GM08714 (cell line): ENCODE data around the gene CROCC2.

Experiments used
- H3K4me3 ChIP-seq: fragments of 200-500 bp; sonication (Bioruptor generic); 2 replicates; pipeline ENCODE4 v1.5.1; 2014; ENCODE audit warnings: mild to moderate bottlenecking, low read length, inconsistent platforms
- ZNF274 ChIP-seq: IDR thresholded peaks from 2 replicates; pipeline ENCODE4 v1.6.1; 2012; ENCODE audit warnings: mild to moderate bottlenecking, low read depth, low read length

The CROCC2 gene

DNA sequence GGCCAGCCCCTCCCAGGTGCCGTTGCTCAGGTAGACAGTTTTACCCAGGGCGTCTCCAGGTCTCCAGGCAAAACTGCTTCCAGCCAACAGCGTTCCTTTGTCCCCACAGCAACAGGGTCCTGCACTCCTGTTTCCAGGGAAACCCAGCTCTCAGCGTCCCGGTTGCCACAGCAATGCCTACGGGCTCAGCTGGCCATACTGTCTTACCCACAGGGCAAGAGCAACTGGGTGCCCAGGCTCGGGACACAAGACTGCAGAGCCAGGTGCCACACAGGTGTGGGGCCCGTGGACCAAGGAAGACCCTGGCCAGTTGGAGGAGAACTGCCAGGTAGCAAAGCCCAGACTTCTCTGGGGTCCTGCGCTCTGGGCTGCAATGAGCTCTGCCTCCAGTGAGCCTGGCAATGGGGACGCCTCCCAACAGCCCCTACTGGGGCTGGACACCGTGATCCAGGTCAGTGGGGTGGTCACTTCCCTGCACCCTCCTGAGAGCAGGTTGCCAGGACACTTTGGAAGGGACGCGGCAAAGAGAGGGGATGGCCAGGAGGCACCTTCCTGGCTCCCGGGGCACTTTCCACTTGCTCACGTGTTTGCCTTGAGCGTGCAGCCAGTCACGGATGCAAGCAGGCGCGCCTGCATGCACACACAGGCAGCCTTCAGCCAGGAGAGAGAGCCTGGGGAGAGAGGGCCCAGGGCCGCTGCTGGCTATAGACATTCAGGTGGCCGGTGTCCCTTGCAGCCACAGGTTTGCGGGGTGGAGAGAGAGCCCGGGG, at the start of gene CROCC2:
Gene CROCC2, plus strand, starts transcription at position 196 of the 770 bp plus-strand sequence. Its CDS starts 178 bp downstream, at position 374.
- TF ChIP-seq ZNF274: no peak
- H3K4me3 ChIP-seq: no peak within 1 kb of the TSS

DNA sequence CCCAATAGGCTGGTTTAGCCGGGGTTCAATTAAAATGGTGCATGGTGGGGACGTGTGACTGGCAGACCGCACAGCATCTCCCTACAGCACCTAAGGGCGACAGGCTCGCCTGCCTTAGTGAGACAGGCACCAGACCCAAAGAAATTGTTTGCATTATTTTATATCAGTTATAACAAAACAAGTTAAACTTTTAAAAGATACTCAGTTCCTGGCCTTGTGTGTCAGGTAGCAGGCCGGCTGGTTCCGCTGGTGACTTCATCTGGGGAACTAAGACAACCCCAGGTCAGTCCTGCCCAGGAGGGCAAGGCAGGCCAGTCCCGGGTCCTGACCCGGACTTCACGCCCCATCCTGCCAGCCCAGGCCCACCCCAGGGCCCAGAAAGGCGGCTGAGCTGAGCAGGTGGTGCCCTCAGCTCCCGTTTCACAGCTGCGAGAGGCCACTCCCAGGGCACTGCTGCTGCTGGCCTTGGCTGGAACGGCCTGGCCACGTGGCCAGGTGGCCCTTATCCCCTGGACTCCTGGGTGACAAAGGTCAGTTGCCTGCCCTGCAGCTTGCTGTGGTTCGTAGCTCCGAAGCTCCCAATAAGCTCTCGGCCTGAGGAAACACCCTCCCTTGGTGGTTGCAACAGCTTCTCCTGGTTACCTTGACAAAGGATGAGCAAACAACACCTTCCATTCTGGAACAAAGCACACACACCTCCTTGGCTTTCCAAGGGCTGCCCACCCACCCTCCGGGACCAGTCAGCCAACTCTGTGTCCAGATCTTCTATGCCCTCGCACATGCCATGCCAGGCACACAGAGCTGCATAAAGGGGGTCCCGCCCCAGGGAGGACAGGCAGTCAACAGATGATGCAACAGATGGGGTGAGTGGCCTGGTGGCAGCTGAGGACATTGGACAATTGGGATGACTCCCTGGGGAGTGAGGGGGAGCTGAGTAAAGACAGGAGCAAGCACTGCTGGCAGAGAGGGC, 48.8 kb upstream of the CROCC2 start:
- no peak overlapping the region for H3K4me3 ChIP-seq
- TF ChIP-seq ZNF274: no peak

DNA sequence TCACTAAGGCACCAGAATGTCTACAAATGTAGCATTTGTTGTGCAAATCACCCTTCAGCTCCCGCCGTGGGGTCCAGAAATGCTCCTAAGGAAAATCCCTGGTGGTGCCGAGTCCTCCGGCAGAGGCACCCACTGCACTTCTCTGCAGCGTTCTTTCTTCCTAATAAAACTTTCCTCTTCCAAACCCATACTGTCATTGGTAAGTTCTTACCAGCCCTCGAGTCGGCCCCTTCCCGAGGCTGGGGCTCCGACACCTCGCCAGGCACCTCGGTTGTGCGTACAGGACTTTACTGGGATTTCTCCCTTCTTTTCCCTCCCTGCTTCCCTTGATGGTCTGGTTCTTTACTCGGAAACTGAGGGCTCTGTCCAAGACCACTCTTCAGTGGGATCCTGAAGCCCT, 47.8 kb upstream of the CROCC2 start:
- H3K4me3 ChIP-seq: no peak overlapping the region
- no peak for TF ChIP-seq ZNF274

DNA sequence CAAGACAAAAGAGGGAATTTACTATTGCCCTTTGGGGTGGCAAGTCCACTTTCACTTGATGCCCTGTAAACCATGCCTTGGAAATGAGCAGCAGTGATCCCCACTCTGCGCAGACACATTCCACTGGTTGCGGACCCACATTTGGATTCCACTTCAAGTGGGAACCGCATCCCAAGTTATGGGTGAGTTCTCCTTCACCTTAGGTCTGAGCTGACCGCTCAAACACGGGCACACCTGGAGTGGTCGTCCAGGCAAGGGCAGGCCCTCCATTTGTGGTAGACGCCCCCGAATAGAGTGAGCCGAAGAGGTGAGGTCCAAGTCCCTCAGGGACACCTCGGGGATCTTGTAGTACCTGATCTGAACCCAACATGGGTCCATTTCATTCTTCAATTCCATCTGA, 47.3 kb upstream of the CROCC2 start:
- TF ChIP-seq ZNF274: no peak
- no peak overlapping the region for H3K4me3 ChIP-seq

DNA sequence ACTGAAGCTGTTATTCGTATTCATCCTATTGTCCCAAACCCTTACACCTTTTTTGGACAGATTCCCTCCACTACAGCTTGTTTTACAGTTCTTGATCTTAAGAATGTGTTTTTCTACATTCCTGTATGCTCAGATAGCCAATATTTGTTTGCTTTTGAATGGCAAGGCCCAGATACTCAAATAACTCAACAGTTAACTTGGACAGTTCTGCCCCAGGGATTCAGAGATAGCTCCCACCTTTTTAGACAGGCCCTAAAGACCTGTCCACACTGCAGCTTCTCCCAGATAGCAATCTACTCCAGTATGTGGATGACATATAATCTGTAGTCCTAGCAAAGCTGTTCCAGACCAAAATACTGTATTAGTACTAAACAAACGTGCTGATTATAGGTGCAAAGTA, 44.6 kb upstream of the CROCC2 start:
- no peak for TF ChIP-seq ZNF274
- H3K4me3 ChIP-seq: no peak overlapping the region

DNA sequence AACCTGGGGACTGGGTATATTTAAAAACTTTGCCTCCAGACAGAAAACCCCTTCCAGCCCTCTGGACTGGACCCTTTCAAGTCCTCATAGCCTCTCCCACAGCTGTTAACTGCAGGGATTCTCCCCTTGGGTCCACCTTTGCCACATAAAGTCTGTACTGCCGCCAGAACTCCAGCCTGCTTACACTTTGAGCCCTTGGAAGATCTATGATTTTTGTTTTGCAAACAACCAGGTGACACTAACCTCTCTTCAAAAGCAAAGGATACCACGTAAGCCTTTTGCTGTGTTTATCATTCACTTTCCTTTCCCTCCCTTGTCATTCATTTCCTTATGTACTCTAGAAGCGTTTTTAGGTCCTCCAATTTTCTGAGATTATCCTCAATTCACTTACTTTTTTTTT, 41.7 kb upstream of the CROCC2 start:
- H3K4me3 ChIP-seq: no peak overlapping the region
- TF ChIP-seq ZNF274: no peak

DNA sequence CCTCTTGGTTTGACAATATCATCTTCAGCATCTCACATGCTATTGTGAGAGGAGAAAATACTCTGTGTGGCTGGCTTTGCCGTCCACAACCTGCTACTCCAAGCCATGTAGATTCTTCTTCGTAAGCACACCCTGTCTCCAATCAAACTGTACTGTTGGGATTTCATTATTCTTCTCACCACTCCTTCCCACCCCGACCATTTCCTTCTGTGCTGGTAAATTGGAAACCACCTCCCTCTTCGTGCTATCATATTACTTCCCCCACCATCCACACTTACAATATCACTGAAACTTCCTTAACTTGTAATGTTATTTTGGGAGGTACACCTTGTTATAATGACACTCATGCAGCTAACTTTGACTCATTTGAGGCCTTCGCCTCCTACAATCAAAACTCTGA, 40.7 kb upstream of the CROCC2 start:
- no peak overlapping the region for H3K4me3 ChIP-seq
- TF ChIP-seq ZNF274: no peak

DNA sequence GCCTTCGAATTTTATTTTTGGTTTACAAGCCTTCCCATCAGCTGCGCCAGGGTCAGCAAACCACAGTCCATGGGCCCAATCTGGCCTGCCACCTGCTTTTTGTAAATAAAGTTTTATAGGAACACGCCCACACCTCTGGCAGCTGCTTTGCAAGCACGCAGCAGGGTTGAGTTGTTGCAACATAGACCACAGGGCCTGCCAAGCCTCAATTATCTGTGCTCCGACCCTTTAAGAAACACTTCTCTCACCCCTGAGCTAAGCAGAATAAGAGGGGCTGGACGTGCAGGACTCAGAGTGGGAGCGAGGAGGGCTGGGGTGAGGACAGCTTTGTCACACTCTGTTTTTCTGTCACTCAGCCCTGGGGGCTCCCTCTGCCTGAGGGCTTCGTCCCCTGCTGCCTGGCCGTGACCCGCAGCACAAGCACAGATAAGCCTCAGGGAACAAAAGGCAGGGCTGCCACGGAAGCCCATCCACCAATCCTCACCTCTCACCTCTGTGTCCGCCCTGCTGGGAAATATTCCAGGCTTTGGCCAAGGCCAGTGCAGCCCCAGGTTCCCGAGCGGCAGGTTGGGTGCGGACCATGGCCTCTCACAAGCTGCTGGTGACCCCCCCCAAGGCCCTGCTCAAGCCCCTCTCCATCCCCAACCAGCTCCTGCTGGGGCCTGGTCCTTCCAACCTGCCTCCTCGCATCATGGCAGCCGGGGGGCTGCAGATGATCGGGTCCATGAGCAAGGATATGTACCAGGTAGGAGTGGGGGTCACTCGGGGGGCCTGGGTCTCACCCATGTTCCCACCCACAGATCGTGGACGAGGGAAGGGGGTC, 37.6 kb upstream of the CROCC2 start, which contains the start of gene AGXT:
Gene AGXT, plus strand, starts transcription at position 539 of the 823 bp plus-strand sequence. Its CDS starts 42 bp downstream, at position 581.
- TF ChIP-seq ZNF274: no peak
- H3K4me3 ChIP-seq: no peak within 1 kb of the TSS

DNA sequence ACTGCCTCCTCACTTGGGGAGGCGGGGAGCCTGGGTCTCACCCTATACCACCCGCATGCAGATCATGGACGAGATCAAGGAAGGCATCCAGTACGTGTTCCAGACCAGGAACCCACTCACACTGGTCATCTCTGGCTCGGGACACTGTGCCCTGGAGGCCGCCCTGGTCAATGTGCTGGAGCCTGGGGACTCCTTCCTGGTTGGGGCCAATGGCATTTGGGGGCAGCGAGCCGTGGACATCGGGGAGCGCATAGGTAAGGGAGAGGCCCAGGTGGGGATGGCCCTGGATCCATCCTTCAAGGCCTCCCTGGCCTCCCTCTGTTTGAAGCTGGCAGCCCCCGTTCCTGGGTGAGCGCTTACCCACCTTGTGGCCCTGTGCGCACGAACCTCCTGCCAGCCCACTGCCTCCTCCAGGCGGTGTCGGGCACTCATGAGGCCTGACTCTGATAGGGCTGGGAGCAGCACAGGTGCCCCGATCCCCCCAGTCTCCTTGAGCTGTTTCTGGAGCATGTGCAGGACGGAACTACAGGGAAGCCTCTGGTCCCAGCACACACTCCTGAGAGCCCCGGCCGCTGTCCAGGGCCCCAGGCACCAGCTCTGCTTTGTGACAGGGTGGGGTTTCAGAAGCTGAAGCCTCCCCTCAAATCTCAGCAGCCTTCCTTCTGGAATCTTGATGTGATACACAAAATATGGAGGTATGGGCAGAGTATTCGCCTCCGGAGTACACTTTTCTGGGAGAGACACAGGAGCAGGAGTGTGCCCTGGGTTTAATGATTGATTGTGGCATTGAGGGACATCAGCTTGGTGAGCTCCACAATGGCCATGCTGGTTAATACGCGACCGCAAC, 36.8 kb upstream of the CROCC2 start:
- no peak for TF ChIP-seq ZNF274
- no peak overlapping the region for H3K4me3 ChIP-seq

DNA sequence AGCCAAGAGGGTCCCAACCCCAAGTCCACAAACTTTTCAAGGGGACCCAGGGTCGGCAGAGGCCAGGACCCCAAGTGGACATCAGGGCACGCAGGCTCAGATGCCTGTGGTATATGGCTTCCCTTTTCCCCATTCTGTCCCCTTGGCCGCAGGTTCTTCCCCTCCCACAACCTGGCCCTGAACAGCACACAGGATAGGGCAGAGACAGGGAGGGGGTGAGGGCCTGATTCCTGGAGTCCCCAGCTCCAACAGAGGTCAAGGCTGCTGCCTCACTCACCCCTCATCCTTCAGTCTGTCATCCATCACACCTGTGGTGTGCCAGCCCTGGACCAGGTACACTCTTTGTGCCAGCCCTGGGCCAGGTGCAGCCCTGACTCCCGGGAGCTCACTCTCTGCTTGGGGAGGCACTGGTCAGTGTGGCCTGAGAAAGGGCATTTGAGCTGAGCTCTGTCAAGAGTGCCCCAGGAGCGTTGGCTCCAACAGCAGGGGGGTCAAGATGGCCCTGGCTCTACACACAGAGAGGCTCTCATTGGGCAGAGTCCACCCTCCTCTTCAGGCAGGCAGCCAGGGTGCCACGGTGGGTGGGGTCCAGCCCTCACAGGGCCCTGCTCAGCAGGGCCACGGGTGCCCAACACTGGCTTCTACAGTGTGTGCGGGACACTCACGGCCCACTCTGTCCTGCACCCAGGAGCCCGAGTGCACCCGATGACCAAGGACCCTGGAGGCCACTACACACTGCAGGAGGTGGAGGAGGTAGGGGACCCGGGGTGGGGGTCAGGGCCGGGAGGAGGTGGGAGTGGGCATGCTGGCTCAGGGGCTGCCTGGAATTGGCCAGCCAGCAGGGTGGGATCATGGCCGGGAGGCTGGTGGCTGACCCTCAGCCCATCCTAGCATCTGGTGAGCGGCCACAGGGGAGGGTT, 35.9 kb upstream of the CROCC2 start:
- no peak for TF ChIP-seq ZNF274
- H3K4me3 ChIP-seq: no peak overlapping the region

DNA sequence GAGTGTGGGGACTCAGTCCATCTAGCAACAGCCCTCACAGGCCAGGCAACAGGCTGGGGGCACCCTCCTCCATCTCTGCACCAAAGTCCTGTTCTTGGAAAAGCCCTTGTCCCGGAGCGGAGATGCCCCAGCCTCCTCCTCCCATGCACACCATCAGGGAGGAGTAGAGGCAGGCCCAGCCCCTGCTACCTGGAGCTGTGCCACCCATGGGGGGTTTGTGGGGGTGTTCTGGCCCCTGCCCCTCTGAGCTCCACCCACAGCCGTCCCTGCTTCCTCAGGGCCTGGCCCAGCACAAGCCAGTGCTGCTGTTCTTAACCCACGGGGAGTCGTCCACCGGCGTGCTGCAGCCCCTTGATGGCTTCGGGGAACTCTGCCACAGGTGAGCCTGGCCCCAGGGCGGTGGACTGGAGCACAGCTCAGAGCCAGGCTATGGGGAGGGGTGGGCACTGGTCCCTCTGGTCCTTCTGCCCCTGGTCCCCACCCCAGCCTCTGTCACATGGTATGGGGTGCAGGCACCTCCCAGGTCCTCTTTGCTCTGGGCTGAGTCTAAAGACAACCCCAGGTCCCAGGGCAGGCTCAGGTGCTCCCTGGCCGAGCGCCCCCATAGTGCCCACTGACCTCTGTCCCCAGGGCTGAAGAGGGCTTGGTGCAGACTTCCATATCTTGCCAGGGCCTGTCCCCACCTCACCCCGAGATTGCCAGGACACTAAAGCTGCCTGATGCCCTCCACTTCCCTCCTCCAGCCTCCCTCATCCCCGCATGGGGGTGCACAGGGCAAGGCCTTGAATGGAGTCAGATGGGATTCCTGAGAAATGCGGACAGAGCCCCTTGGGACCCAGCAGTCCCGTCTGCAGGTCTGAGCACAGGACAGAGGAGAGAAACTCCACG, 34.8 kb upstream of the CROCC2 start:
- no peak for TF ChIP-seq ZNF274

More for the DNA sequence above, 34.8 kb upstream of the CROCC2 start:
- no peak overlapping the region for H3K4me3 ChIP-seq
